ENCODE data around the gene C2orf68.

DNA sequence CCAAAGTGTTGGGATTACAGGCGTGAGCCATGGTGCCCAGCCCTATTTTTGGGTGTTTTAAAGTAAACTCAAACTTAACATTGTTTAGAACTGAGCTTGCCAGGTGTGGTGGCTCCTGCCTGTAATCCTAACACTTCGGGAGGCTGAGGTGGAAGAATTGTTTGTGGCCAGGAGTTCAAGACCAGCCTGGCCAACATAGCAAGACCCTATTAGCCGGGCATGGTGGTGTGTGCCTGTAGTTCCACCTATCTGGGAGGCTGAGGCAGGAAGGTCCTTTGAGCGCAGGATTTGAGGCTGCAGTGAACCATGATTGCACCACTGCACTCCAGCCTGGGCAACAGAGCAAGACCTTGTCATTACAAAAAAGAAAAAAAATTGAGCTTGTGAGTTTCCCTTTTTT is 38.6 kb upstream of the C2orf68 start:
- TF ChIP-seq CTCF (IDR thresholded peaks at IDR 0.05) (no peak), POLR2A (IDR thresholded peaks at IDR 0.05) (no peak)

Data from right lobe of liver (tissue), 4 donors.